Astrocyte (in vitro differentiated cells and primary cell): ENCODE results near the gene ARID5B. TPM values are rescaled to one million over a fixed set of nuclear protein-coding genes. Genes with fewer than 3 reads are reported as not detected.

ENCODE experiments used
- DNase-seq: peaks from one replicate; pipeline ENCODE4 v3.0.0-alpha.2; 2010; ENCODE audit warnings: low read depth
- FAIRE-seq: peaks from 2 replicates; lab custom pipeline; 2011; peaks lifted over from hg19 to GRCh38; lab: Jason Lieb, UNC
- H2AFZ ChIP-seq: 2 replicates; pipeline ENCODE4 v1.6.0; 2012; ENCODE audit warnings: low read depth, low read length, inconsistent platforms
- H3K27ac ChIP-seq: 2 replicates; pipeline ENCODE4 v1.5.1; 2011; ENCODE audit warnings: low read depth, low read length, inconsistent platforms
- H3K27me3 ChIP-seq: 2 replicates; pipeline ENCODE4 v1.6.0; 2011; ENCODE audit warnings: low read length, inconsistent platforms; ENCODE audit not compliant: insufficient read depth
- H3K36me3 ChIP-seq: 2 replicates; pipeline ENCODE4 v1.5.1; 2011; ENCODE audit warnings: low read length, inconsistent platforms; ENCODE audit not compliant: insufficient read depth
- H3K4me1 ChIP-seq: 2 replicates; pipeline ENCODE4 v1.5.1; 2011; ENCODE audit warnings: low read length, inconsistent platforms; ENCODE audit not compliant: insufficient read depth
- H3K4me2 ChIP-seq: 2 replicates; pipeline ENCODE4 v1.6.0; 2012; ENCODE audit warnings: low read length, inconsistent platforms
- H3K4me3 ChIP-seq: 2 replicates; pipeline ENCODE4 v1.5.1; 2011; ENCODE audit warnings: low read depth, mild to moderate bottlenecking, low read length, inconsistent platforms; ENCODE audit not compliant: insufficient read depth
- H3K79me2 ChIP-seq: 2 replicates; pipeline ENCODE4 v1.6.0; 2012; ENCODE audit warnings: mild to moderate bottlenecking, low read length, inconsistent platforms; ENCODE audit not compliant: insufficient read depth
- H3K9ac ChIP-seq: 2 replicates; pipeline ENCODE4 v1.6.0; 2012; ENCODE audit warnings: mild to moderate bottlenecking, low read length, inconsistent platforms
- H3K9me3 ChIP-seq: 2 replicates; pipeline ENCODE4 v1.5.1; 2012; ENCODE audit warnings: low read depth, mild to moderate bottlenecking, low read length, inconsistent platforms; ENCODE audit not compliant: insufficient read depth
- H4K20me1 ChIP-seq: 2 replicates; pipeline ENCODE4 v1.6.0; 2012; ENCODE audit warnings: low read length, inconsistent platforms; ENCODE audit not compliant: insufficient read depth
- H3K27ac Mint-ChIP-seq: one replicate; pipeline ENCODE4 v1.8.0; 2021; ENCODE audit warnings: mild to moderate bottlenecking, mixed read lengths; ENCODE audit not compliant: unreplicated experiment
- H3K27me3 Mint-ChIP-seq: one replicate; pipeline ENCODE4 v1.8.0; 2021; ENCODE audit warnings: low read depth, mixed read lengths; ENCODE audit not compliant: unreplicated experiment
- H3K36me3 Mint-ChIP-seq: one replicate; pipeline ENCODE4 v1.8.0; 2021; ENCODE audit warnings: low read depth, mixed read lengths; ENCODE audit not compliant: unreplicated experiment
- H3K4me1 Mint-ChIP-seq: one replicate; pipeline ENCODE4 v1.8.0; 2021; ENCODE audit warnings: low read depth, mixed read lengths; ENCODE audit not compliant: unreplicated experiment
- H3K4me3 Mint-ChIP-seq: one replicate; pipeline ENCODE4 v1.8.0; 2021; ENCODE audit warnings: mild to moderate bottlenecking, moderate library complexity, mixed read lengths; ENCODE audit not compliant: unreplicated experiment
- H3K9me3 Mint-ChIP-seq: one replicate; pipeline ENCODE4 v1.8.0; 2021; ENCODE audit warnings: mild to moderate bottlenecking, mixed read lengths; ENCODE audit not compliant: unreplicated experiment
- EZH2 ChIP-seq: IDR thresholded peaks from 2 replicates; pipeline ENCODE4 v1.6.1; 2012; ENCODE audit warnings: mild to moderate bottlenecking, low read length, inconsistent platforms; ENCODE audit not compliant: insufficient read depth
- total RNA-seq: library from RNA; stranded (reverse); gene quantifications from 2 replicates; pipeline ENCODE4 v1.2.1, GENCODE V29; 2021
- TF ChIP-seq, protein P1 (sequence below): IDR thresholded peaks from 2 replicates; pipeline ENCODE4 v1.5.1; 2011; ENCODE audit warnings: low read depth, mild to moderate bottlenecking, inconsistent platforms, low read length, moderate library complexity; ENCODE audit not compliant: insufficient read depth

ARID5B gene
- total RNA-seq, 1 donor from 2014 or later: 66.0 TPM

DNA sequence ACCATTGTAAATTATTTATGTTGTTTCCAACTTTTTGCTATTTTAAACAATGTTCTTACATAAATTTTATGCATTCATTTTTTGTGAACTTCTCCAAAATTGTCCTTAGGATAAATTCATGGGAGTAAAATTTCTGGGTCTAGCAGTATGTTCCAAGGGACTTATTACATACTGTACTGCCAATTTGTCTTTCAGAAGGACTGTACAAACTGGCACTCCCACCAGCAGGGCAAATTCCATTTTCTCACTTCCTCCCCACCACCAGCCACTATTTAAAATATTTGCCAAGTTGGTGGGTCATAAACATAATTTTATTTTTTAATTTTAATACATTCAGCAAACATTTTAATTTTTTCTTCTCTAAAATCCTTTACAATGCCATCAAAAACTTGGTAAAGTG is 13.7 kb upstream of the ARID5B start:
- TF ChIP-seq, protein P1, sequence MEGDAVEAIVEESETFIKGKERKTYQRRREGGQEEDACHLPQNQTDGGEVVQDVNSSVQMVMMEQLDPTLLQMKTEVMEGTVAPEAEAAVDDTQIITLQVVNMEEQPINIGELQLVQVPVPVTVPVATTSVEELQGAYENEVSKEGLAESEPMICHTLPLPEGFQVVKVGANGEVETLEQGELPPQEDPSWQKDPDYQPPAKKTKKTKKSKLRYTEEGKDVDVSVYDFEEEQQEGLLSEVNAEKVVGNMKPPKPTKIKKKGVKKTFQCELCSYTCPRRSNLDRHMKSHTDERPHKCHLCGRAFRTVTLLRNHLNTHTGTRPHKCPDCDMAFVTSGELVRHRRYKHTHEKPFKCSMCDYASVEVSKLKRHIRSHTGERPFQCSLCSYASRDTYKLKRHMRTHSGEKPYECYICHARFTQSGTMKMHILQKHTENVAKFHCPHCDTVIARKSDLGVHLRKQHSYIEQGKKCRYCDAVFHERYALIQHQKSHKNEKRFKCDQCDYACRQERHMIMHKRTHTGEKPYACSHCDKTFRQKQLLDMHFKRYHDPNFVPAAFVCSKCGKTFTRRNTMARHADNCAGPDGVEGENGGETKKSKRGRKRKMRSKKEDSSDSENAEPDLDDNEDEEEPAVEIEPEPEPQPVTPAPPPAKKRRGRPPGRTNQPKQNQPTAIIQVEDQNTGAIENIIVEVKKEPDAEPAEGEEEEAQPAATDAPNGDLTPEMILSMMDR: no peak
- no peak for TF ChIP-seq EZH2
- Histone ChIP-seq H3K4me1 (peaks cover 8% of the 10 kb centered on the region), H3K27ac (no peak overlapping the region), H3K27me3 (no peaks in the 10 kb centered on the region), H3K79me2 (no peaks in the 10 kb centered on the region), H3K9ac (no peak overlapping the region), H2AFZ (no peak overlapping the region), H4K20me1 (no peaks in the 10 kb centered on the region), H3K4me3 (no peak overlapping the region), H3K36me3 (no peaks in the 10 kb centered on the region), H3K4me2 (no peak overlapping the region), H3K9me3 (no peaks in the 10 kb centered on the region)
- Mint-ChIP-seq H3K4me3 (no peak overlapping the region), H3K4me1 (peaks cover 15% of the 10 kb centered on the region), H3K36me3 (no peaks in the 10 kb centered on the region), H3K27me3 (no peaks in the 10 kb centered on the region), H3K9me3 (no peaks in the 10 kb centered on the region), H3K27ac (no peak overlapping the region)
- no peak for FAIRE-seq
- no peak for DNase-seq

GRCh38 chr10:61888744-61889143 is 12.8 kb upstream of the ARID5B start:
- no peaks in the 10 kb centered on the region for H3K27me3 Mint-ChIP-seq
- H3K27ac Mint-ChIP-seq: no peak overlapping the region
- no peak overlapping the region for H3K27ac ChIP-seq
- H3K79me2 ChIP-seq: no peaks in the 10 kb centered on the region
- no peaks in the 10 kb centered on the region for H3K9me3 ChIP-seq
- no peak overlapping the region for H3K4me3 Mint-ChIP-seq
- FAIRE-seq (no peak), DNase-seq (peak; percentile 44)
- H3K36me3 Mint-ChIP-seq: no peaks in the 10 kb centered on the region
- H3K4me2 ChIP-seq: no peak overlapping the region
- H4K20me1 ChIP-seq: no peaks in the 10 kb centered on the region
- no peak overlapping the region for H2AFZ ChIP-seq
- H3K4me1 ChIP-seq: peaks cover 5% of the 10 kb centered on the region
- no peaks in the 10 kb centered on the region for H3K36me3 ChIP-seq
- no peaks in the 10 kb centered on the region for H3K9me3 Mint-ChIP-seq
- no peak overlapping the region for H3K9ac ChIP-seq
- H3K4me3 ChIP-seq: no peak overlapping the region
- no peaks in the 10 kb centered on the region for H3K27me3 ChIP-seq
- H3K4me1 Mint-ChIP-seq: peaks cover 13% of the 10 kb centered on the region
- no peak for TF ChIP-seq EZH2
- TF ChIP-seq, protein P1: no peak

- no peak for FAIRE-seq
Measured at GRCh38 chr10:61890430-61890829, 11.1 kb upstream of the ARID5B start.

More at GRCh38 chr10:61890430-61890829, 11.1 kb upstream of the ARID5B start:
- no peak overlapping the region for H3K4me3 ChIP-seq
- Mint-ChIP-seq H3K4me1 (peaks cover 13% of the 10 kb centered on the region), H3K36me3 (no peaks in the 10 kb centered on the region), H3K27me3 (no peaks in the 10 kb centered on the region), H3K4me3 (no peak overlapping the region), H3K27ac (no peak overlapping the region), H3K9me3 (no peaks in the 10 kb centered on the region)
- H3K79me2 ChIP-seq: no peaks in the 10 kb centered on the region
- no peak overlapping the region for H3K4me2 ChIP-seq
- no peak overlapping the region for H3K9ac ChIP-seq
- H3K27me3 ChIP-seq: no peaks in the 10 kb centered on the region
- H3K36me3 ChIP-seq: no peaks in the 10 kb centered on the region
- no peak for TF ChIP-seq EZH2
- TF ChIP-seq, protein P1: no peak
- no peaks in the 10 kb centered on the region for H4K20me1 ChIP-seq
- no peaks in the 10 kb centered on the region for H3K9me3 ChIP-seq
- no peak overlapping the region for H3K27ac ChIP-seq
- no peak overlapping the region for H2AFZ ChIP-seq
- H3K4me1 ChIP-seq: peaks cover 5% of the 10 kb centered on the region
- no peak for DNase-seq
